IPS-NIHi11 (cell line): ENCODE measurements around the gene CDH11.

Experiments used
- DNase-seq: peaks from one replicate; pipeline ENCODE4 v3.0.0; 2012; ENCODE audit warnings: mixed read lengths, low spot score

CDH11 gene

DNA sequence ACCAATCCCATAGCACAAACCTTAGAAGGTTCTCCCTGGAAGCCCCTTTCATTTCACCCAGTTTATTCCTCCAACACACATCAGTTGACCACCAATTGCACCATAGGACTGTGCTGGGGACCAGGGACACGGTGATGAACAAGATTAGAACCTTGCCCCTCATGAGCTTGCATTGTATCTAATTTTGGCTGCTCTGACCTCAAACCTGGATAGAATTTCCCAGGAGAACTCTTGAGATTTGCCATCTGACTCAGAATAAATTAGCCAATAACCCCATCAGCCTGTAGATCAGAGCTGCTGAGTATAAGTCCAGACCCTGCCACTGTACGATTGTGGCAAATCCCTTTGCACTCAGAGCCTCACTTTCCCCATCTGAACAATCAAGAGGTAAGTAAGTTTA lies 52.1 kb downstream of the CDH11 start:
- DNase-seq, result no peak

DNA sequence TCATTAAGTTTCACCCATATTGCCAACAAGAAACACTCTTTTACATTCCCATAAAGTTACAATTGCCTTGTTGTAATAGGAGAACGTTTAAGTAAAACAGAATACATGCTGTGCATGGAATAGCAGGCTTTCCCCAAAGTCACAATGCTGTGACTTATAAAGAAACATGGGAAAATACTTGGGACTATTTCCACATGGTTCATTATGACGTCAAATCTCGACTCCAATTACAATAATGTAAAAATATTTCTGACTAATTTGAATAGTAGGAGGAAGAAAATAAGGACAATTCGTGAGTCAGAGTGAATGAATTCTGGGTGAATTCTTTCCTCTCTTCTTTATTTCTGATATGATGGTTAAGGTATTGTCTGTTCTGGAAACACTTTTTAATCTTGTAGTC lies 52.8 kb downstream of the CDH11 start:
- no peak for DNase-seq

DNA sequence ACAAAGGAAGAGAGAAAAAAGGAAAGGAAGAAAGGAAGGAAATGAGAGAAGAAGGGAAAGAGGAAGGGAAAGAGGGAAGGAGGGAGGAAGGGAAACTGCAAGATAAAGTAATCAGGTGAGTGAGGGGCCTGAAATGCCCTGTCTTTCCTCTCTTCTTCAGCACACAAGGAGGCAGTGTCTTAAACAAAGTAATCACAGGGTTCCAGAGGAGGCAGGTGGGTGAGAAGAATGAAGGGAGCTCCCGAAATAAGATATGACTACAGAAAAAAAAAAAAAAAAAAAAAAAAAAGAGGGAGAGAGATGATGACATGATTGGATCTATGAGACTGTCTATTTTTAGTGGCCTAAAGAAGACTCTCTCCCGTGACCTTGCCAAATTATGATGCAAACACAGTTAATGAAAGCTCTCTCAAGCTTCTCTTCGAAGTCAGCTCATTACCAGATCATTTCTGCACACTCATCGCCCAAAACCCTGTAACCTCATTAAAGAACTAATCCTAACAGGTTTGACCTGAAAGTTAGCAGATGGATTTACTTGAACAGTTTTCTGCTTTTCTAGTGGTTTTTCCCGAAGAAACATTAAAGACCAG lies 53.6 kb downstream of the CDH11 start:
- no peak for DNase-seq

DNA sequence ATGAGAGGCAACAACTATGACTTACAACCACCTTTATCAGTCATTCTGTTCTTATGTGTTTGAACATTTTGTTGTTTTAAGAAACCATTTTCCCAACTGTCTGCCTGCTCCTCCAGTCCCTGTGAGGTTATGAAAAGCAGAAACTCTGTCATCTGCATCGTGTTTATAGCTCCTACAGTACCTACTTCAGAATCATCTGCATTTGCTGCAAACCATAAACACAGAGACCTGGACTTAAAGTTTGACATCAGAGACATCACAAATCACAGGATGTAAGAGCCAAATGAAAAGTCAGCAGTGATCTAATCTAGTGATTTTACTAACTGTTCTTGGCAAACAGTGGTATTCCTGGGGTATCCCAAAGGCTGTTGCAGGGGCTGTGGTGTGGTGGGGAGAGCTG lies 55.2 kb downstream of the CDH11 start:
- DNase-seq, result no peak

DNA sequence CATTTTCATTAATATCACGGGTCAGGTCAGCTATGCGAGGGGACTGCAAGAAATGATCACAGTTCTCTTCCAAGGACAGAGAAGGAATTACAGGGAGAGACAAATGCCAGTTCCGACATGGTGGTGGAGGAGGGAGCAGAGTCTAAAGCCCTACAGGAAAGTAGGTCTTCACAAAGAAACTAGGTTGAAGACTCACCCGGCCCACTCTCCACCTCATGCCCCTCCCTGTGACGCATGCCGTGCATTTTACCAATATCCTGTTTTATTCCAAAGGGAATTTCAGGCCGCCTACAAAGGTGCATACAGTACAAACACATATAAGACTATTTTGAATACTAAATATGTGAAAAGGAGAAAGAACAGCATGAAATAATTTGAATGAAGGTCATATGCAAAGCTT lies 56.8 kb downstream of the CDH11 start:
- no peak for DNase-seq

DNA sequence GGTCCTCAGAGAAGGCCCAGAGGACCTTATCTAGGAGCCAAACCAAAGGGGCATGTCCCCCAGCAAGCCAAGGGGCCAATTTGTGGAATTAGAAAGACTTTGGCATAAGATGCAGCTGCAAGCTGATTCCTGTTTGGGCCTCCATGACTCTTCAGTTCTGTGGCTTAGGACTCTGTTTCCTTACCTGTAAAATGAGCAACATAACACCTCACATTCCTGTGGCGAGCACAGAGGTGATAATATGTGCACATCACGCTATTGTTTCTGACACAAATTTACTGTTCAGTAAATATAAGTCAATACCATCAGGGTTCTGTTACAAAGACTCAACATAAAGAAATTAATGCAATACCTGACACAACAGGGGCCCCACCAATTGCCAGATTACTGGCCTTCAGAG lies 57.7 kb downstream of the CDH11 start:
- no peak for DNase-seq

DNA sequence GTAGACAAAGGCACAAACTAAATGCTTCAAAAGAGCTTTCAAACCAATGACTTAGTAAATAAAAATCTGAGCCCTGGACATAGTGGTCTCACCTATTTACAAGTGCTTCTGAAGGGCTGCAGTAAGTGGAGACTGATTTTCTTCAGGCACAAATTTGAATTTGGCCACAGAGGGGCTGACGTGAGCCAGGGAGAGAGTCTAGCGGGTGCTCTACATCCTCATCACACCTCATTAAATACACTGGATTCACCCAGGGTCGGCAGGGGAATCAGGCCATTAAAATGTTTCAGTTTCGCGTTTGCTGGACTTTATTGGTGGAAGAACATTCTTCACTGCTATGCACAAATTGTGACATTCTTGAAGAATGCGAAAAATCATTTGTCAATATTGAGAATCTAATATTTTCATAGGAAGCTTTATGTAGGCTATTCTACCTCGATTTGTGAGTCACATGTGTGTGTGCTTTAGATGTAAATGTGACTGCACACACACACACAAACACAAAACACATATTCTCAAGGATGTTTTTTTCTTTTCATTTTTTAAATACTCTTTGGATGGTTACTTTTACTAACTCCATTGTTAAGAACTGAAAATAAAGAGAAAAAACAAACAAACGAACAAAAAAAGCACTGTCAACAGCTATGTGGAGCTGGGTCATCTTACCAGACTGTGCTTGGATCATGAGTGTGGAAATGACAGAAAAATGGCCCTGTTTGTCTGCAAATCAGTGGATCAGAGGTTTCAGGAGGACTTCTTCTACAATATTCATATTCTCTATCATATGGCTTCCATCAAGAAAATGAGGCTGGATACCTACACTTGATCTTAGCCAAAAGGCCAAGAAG lies 58.9 kb downstream of the CDH11 start:
- no peak for DNase-seq

DNA sequence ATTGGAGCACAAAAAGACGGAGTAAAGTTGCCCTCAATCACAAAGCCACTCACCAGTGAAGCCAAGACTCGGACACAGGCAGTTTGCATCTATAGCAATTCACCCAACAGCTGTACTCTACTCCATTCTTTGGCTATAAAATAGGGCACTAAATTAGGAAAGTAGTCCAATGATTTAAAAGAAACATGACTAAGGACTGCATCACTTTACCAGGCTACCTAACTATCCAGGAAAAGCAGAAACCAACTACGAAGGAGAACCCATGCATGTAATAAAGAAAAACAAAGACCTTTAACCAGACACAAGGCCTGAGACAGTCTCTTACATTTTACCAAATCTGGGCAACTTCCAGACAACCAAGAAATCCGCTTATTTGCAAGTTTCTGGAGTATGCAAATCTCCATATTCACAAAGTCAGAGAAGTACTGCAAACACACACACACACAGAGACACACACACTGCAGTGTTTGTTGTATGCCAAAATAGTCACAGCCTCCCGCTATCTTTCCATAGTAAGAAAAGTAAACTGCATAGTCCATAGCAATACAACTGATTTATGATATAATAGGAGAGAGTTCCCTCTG lies 59.8 kb downstream of the CDH11 start:
- DNase-seq, result no peak

DNA sequence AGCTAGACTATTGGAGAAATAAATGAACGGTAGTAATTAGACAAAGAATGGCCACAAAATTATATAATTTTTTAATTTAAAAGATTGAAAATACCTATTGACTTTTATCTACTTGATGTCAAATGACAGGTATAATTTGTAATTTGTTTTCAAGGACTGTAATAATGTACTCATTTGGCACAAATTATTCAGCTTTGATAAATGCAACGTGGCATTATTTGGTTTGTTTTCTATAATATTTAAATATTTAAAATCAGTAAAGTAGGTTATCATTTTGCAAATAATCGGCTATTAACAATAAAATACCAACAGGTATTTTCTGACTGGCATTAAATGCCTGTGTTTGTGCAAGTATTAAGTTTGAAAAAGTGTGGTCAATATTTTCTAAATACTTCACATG lies 60.6 kb downstream of the CDH11 start:
- no peak for DNase-seq

DNA sequence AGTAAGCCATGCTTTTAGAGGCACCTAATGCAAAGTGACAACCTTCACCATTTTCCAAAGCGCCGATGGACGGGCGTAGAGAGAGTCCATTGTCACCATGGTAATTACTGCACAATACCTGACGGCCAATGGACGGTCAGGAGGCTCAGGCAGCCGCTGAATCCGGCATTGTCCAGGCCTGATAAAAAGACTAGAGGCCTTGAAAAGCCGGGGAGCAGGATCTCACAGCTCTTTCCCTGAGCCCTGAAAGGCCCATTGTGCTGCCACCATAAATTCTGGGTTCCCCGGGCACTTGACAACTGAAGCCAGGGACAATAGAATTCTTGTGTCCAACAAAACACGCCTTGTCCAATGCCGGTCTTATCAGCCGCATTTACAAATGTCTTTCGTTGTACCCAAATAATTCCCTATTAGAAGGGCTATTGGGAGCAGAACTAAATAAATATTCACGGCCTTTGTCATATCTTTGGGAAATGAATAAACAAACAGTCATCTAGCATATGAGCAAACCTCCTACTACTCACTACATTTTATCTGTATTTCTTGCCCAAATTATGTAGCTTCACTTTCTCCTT lies 62.4 kb downstream of the CDH11 start:
- no peak for DNase-seq

DNA sequence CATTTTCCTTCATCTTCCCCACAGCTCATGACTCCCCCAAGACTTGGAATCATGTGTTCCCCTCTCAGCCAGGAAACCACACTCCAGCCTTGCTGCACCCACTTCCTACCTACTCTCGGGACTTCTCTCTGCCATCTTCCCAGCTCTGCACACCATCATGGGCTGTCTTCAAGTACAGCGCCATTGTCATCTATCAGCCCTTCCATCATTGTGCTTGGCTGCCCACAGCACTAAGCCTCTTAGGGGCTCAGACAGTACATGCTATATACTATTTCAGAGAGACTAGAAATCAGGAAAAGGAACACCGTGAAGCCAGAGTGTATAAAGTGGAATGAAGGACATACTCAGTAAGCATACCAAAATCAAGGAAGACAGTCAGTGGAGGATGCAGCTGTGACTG lies 64.7 kb downstream of the CDH11 start:
- DNase-seq, result no peak

DNA sequence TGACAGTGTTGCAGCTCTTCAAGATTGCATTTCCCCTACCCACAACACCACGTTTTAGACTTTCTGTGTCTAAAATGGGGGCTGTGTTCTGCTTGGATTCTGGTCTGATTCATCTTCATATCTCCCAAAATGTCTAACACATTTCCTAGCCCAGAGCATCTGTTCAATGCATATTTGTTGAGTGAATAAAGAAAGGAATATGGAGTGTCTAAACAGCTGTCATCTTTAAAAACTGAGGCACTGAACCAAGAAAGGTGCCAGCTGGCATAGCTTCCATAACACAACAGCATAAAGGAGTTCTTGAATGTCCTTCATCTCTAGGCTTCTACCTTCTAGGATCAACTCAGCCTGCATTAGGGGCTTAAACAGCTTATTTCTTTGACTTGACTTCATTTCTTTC lies 67.4 kb downstream of the CDH11 start:
- DNase-seq, result no peak

DNA sequence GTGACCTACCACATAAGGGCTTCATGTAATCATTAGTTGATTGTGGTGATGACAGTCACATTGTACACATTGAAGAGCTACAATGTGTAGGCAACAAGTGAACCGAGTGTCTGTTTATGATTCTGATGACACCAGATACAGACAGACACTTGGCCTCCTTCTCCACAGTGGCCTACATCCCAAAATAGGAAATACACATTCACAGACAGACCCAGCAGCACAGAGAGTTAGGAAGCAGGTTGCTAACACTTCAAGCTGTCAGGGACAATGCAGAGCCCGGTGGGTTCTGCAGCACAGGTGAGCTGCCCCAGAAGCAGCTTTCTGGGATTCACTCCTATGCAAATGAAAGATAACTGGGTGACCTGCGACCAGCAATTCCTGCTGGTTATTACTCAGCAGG lies 72.2 kb downstream of the CDH11 start:
- no peak for DNase-seq

DNA sequence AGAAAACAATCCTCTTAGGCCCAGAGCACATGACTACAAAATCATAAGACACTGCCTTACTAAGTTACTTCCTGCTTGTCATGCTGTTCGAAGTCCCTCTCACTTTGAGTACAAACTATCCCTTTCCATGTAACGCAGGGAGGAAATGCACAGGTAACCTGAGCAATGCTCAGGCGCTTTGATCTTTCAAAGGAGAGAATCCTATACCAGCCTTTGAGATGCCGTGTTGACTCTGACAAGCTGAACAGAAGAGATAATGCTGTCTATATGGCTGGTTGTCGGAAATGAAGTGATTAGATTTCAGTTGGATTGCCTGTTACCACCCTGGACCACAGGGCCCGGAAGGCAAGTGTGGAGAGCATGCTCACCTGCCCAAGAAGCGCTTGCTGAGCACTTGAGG lies 75.9 kb downstream of the CDH11 start:
- DNase-seq, result no peak

DNA sequence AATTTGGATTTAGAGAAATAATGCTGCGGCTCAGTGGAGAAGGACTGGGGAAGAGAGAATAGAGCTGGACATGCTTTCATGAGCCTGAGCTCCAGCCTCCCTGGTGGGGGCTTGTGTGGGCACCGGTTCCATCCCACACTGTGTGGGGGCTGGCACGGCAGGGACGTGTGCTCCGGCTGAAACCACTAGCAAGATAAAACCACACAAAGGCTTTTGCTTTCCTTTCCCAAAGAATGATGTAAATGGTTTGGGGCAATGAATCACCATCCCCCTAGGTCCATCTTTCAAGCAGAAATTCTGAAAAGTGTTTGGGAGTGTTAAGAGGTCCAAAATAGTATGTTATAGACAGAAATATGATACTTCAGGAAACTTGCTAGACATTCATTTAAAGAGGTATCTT lies 77.0 kb downstream of the CDH11 start:
- no peak for DNase-seq

DNA sequence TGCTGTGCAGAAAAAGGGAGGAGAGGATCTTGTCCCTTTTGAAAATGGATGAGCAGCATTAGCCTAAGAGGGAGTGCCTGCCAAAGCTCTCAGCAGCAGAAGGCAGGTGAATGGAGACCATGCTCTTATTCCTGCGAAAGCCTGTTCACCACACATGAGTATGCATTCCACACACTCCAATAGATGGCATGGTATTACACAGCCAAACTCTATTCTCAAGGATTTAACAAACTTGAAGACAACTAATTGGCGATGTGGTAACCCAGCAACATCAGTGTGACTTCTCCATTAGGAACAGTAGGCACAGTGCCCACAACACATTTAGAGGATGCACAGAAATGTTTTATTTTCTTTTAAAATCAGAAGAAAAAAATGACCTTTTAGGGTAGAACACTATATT lies 77.8 kb downstream of the CDH11 start:
- no peak for DNase-seq

DNA sequence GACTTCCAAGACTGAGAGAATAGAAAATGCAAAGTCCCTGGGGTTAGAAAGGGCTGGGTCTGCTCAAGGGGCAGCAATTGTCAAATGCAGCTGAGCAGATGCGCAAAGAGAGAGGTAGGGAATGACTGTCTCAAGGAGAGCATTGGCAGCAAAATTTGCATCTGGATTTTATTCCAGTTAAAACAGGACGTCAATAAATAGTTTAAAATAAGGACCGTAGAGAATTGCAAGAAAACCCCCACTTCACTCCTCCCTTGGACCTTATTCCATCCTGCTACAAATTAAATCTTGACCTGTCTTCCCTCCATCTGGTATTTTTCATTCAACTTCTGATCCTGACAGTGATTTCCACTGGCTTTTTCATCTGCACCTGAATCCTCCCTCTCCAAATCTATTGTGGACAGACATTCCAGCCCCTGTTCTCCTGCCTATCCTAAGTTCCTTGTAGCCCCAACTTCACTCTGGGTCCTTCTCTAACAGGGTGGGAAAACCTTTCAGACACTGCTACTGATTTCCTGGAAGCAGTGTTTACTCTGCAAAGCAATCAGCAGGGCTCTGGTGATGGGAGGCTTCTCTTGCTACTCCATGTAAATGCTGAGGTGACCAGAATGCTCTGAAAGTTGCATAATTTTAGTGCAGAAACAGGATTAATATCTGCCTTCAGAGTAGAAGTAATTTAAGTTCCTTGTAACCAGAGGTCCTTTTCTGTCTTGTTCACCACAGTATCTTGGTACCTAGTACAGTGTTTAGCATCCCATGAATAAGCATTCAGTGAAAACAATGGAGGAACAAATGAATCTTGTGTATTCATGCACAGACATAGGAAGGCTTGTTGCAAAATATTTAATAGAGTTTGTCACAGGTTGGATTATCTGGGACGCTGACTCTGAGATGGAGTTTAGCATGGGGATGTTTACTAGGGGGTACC lies 79.2 kb downstream of the CDH11 start:
- DNase-seq, result no peak

DNA sequence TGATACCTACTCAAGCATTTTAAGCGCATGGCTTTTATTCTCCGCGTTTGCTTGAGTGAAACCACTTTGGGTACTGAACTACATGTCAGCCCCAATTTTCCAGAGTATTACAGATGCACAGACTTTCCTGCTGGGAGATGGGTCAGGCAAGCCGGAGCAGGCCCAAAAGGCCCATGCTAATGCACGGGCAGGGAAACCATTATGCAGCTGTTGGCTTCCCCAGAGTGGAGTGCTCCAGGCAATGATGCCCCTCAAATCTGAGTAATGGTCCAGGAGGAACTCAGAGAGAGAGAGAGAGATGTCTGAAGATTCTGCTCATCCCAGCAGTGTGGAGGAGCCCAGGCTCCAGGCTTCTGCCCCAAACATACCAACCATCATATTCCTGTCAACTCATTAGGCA lies 80.2 kb downstream of the CDH11 start:
- no peak for DNase-seq

DNA sequence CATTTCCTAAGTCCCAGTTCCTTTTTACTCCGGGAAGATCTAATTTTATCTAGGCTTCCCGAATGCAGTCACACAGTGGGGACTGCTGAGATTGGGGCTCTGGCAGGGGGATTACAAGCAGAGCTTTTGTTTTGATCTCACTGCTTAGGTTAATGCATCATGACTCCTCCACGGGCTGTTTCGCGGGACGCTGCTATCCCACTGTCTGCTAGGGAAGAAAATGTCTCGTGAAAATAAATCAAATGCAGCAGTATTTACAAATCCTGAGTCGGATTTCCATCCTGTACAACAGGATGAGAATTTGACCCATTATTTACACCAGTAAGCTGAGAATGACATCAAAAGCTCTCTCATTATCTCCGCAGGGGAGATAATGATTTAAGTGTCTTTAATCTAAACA lies 83.8 kb downstream of the CDH11 start:
- DNase-seq, result no peak

DNA sequence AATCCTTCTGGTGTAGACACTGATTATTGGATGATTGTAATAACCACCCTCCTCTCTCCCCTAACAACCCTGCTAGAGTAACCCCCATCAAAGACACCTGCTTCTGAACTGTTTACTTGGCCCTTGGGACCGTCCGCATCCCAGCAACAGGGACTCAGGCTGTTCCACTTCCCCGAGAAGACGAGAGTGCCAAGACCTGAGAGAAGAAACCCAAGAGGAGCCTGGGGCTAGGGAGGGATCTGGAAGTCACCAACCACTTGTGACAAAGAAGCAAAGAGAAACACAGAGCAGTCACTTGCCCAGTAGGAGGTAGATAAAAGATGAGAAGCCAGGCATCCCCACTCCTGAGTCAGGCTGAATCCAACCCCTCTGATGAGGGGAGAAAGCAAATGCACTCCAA lies 84.3 kb downstream of the CDH11 start:
- no peak for DNase-seq

DNA sequence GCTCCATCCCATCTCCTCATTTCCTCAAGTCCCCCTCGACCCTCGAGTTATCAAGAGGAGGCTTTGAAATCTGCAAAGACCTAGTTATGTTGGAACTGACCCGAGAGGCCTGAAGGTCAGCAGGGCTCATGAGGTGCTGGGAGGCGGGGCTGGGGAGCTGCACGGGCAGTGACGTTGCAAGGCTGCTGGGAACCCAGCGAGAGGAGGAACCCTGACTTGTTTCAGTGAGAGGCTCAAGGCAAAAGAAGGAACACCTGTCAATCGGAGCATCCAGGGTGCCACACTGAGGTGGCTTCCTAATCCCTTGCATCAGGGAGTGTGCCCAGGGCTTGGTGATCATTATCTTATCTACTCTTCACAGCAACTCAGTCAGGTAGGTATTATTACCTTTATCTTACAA lies 86.9 kb downstream of the CDH11 start:
- DNase-seq, result no peak

DNA sequence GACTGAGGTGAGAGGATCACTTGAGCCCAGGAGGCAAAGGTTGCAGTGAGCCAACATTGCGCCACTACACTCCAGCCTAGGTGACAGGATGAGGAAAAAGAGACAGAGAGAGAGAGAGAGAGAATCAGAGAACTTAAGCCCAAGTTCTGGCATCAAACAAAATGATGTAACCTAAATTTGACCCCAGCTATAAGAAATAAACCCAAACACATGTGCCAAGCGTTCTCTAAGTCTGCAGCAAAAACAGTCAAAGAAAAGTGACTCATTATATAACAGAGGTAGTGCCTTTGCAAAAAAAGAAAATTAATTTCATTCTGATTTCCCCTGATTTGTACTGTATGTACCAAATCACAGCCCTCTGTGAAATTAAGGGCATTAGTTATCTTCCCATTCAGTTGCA lies 89.5 kb downstream of the CDH11 start:
- no peak for DNase-seq
